Stimulated activated CD8-positive, alpha-beta memory T cell treated with anti-CD3 and anti-CD28 coated beads, Interleukin-4, amount 100 ng/mL, for 24 hours (primary cell): ENCODE measurements around the gene CHD5.
"Not testable (repeated sequence)": the region's sequence is repeated elsewhere in the genome, so short reads cannot be mapped to it uniquely, and the experiment has no call there.

Source experiments
- DNase-seq: peaks from one replicate; pipeline ENCODE4 v3.0.0-alpha.2; 2020; ENCODE audit warnings: low read depth

CHD5 gene

DNA sequence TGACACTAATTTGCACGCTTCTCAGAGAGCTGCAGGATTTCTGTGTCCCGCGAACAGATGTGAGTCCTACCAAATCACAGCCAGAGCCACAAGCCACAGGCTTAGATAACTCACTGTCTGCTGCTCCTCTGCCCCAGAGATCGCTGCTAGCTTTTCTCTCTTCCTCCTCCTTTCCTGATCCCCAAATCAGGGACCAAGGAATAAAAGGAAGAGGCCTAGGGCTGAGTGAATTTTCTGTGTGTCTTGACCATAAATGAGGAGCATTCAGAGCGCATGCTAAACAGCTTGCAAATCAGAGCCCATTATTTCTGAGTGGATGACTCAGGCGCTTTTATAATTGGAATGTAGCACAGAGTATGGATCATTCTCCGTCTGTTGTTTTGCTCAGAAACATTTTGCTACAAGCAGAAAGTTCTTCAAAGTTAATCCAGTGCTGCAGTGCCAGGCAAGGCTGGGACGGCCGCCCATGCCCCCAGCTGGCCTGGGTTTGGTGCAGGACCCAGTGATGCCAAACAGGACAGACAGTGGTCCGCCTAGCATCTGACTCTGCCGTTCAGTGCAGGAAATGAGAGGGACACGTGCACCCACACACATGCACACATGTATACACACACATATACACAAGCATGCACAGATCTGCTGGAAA lies 96.2 kb downstream of the CHD5 start:
- no peak for DNase-seq

GRCh38 chr1:6083385-6083784 lies 96.7 kb downstream of the CHD5 start:
- no peak for DNase-seq

DNA sequence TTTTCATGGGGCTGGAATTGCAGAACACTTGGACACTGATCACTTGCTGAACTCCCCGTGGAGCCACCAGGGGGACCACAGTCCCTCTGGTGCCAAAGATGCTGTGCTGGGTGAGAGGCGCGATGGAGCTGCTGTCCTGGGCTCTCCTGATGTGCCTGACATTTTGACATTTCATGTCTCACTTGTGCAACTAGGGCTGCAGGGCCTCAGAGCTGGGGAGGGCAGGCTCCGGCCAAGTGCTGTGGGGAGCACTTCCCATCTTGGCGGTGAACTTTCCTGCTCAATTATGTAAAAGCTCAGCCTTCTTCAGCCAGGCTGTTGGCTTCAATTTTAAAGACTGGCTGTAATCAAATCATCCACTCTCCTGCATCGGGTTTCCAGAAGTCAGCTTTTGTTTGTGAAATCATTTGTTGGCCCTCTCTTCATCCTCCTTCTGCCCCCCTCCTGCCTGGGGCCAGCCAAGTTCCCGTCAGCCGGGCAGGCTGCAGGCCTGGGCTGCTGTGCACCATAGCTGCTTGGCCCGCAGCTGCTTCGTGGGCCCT lies 97.6 kb downstream of the CHD5 start:
- DNase-seq, result no peak

DNA sequence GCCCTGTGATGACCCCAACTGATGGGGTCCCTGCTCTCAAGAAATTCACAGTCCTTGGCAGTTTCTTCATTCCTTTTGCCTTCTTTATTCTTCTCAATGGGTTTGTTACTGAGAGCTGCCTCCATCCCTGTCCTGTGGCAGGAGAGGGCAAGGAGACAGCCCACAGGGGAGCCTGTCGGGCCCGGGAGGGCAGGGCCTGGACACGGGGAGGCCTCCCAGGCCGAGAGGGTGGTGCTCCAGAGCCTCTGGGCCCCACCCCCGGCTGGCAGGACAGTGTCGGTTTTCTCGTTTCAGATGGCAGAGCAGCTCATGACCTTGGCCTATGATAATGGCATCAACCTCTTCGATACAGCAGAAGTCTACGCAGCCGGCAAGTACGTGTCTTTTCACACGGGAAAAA lies 98.2 kb downstream of the CHD5 start:
- DNase-seq, result no peak

DNA sequence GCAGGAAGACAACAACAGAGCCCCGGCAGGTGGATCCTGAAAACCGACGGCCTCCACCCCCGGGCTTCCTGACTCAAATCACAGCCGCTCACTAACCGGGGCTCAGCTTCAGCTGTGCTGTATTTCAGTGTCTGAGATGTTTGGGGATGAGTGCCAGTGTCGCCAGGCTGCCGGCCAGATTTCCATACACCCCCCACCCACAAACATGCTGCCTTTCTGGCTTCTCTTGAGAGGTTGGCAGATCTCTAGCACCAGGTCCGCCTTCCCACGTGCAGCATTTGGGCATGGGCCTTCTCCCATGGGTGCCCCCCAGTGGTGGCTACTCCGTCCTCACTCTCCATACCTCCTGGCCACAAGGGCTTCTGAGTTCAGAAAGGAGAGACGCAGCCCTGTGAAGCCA lies 99.7 kb downstream of the CHD5 start:
- no peak for DNase-seq

DNA sequence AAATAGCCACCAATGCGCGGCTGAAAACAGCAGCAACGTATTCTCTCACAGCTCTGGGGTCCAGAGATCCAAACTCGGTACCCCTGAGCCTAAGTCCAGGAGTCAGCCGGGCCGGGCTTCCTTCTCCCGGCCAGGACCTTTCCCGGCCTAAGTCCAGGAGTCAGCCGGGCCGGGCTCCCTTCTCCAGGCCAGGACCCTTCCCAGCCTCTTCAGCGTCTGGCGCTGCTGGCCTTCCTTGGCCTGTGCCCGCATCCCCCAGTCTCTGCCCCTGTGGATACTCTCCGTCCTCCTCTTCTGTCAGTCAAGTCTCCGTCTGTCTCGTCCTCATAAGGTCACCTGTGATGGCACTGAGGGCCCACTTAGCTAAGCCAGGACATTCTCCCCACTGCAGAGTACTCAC lies 102.2 kb downstream of the CHD5 start:
- DNase-seq, result no peak

DNA sequence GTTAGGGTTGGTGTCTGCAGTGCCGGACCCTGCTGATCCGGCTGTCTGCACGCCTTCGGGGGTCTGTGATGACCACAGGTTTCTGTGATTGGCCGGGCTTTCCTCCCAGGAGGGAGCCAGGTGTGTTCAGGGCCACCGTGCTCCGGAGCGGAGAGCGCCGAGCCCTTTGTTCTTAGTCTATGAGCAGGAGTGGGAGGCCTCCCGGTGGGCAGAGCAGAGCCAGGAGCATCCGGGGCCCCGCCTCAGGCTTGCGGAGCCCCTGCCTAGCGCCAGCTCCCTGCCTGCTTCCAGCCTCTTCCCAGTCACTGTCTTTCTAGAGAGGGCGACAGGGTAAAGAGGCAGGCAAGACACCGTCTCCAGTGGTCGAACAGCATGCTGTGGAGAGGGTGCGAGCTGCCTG lies 102.6 kb downstream of the CHD5 start:
- DNase-seq, result no peak

GRCh38 chr1:6077061-6077460 lies 103.1 kb downstream of the CHD5 start:
- DNase-seq, result not testable (repeated sequence)

DNA sequence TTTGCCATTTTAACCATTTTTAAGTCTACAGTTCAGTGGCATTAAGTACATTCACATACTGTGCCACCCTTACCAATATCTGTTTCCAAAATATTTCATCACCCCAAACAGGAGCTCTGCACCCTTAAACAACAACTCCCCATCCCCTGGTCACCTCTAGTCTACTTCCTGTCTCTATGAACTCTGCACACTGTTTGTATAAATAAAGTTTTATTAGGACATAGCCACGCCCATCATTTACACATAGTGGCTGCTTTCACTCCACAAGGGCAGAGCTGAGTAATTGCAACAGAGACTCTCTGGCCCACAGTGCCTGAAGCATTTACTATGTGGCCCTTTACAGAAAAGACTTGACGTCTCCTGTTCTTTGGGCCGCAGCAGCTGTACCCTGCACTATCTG lies 104.4 kb downstream of the CHD5 start:
- no peak for DNase-seq

- no peak for DNase-seq
Measured at GRCh38 chr1:6074192-6074901, 105.8 kb downstream of the CHD5 start.

DNA sequence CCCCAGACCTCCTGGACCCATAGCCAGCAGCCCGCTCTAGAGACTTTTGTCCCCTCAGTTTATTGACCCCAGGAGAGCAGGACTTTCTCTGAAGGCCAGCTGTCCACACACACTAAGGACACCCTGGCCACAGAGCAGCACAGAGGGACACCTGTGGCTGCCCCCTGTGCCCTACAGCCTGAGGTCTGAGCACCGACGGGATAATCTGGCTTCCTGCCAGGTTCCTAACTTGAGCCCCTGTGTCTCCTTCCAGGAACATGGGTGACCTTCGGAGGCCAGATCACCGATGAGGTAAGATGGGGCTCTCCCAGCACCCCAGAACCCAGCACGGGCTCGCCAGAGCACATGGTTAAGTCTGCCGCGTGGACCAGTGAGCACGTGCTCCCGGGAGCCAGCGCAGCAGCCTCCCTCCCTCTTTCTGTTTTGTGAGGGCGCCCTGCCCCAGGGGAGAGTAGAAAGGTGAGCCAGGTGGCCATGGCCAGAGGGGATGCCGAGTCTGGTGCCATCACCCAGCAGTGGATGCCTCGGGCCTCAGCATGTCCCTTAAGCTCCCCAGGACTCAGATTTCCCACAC lies 106.6 kb downstream of the CHD5 start:
- no peak for DNase-seq

DNA sequence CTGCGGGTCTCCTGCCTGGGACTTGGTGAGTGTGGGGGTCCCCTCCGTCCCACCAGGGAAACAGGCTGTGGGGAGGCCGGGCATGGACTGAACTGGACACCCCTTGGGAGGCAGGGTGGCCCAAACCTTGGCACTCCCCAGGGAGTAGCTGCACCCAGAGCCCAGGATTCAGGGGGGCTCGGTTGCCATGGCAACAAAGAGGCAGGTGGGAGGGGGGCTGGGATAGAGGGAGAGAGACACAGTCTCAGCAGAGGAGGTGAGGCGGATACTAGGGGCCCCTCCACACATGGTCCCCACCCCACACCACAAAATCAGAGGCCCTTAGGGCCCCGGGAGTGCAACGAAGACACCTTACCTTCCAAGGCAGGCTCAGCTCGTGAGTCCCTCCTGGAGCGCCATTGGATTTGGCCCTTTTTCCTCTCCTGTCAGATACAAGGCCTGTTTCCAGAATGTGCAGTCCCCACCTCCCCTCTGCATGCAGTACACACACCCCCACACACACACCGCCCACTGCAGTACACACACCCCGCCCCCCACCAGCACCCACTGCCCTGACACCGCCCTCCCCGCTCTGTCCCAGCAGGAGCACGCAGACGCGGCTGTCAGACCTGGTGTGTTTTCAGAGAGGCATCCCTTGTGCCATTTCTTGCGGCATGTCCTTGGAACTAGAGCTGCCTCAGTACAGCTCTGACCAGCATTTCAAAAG lies 107.2 kb downstream of the CHD5 start:
- no peak for DNase-seq

GRCh38 chr1:6071219-6071618 lies 108.9 kb downstream of the CHD5 start:
- DNase-seq, result no peak

GRCh38 chr1:6070450-6070974 lies 109.6 kb downstream of the CHD5 start:
- DNase-seq, result no peak

DNA sequence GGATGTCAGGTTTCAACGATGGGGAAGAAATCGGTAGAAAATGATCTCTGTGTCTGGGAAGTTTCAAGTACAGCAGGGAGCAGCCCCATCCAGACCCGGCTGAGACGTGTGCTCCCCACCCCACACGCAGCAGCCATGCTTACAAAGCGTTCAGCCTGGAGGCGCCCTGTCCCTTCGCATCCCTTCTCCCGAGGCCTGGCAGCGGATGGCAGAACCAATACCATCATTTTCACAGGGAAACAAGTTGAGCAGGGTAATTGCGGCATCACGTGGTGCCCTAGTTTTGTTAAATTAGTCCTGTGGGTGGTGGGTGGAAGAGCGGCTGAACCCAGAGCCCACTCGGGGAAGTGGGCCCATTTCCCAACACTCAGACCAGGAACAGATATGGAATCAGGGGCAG lies 110.5 kb downstream of the CHD5 start:
- no peak for DNase-seq

DNA sequence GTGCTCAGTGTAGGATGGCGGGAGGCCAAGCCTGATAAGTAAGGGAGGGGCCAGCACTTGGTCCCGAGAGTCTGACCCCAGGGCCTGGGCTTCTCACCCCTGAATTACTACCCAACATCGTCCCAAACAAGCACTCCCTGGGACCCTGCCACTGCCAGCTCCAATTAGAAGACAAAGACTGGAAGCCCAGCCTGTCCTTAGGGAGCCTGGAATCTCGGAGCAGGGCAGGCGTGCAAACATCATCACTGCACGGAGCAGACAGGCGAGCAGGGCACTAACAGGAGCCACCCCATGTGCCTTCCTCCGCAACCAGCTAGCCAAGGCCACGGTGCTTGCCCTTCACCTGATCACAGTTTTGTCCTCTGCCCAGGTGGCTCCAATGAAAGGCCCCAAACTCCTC lies 111.2 kb downstream of the CHD5 start:
- DNase-seq, result no peak

DNA sequence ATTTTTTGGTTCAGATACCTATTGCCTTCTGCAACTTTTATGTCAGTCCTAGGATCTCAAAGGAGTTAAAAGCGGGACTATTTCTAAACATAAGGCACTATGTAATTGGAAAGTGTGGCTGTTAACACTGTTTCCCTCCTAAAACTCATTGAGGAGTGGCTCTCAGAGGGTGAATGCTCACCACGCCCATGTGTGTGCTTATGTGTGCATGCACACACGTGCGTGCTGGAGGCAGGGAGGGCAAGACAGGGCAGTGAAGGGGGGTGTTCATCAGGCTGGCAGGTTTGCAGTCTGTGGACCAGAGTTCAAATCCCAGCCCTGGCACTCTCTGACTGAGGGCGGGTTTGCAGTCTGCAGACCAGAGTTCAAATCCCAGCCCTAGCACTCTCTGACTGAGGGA lies 112.0 kb downstream of the CHD5 start:
- DNase-seq, result no peak

DNA sequence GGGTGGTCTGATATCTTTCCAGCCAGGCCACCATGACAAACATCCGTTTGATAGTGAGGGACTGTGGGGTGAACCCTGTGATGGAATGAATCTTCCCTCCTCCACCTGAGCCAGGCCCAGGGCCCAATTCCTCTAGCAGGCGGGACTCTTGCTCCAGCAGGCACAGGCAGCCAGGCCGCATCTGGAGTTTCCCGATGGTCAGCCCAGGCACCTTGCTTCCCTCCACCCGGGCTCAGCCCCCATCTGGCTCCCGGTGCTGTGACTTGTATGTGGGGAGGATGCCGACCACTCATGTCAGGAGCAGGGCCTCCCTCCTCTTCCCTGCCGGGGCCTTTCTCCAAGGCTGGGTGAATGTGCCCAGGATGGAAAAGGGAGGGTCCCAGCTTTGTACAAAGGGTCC lies 113.4 kb downstream of the CHD5 start:
- no peak for DNase-seq

GRCh38 chr1:6065093-6065858 lies 114.8 kb downstream of the CHD5 start:
- DNase-seq, result no peak

- not testable (repeated sequence) for DNase-seq
Measured at GRCh38 chr1:6063532-6064053, 116.5 kb downstream of the CHD5 start.

GRCh38 chr1:6062670-6063069 lies 117.5 kb downstream of the CHD5 start:
- DNase-seq, result no peak

DNA sequence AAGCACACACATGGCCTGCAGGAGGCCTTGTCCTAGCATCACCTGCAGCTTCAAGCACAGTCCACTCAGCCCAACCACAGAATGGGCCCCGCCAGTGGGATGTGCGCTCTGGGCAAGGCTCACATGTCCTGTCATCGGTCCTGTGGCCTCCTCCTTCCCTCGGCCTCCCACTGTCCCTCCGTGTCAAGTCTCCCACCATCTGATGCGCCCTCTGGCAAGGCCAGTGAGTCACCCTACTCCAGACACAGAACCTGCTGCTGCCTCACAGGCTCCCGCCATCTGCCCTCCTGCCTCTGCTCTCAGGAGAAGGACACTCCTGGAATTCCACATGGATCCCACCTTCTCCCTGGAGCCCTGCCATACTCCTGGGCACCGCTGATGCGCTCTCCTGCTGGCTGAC lies 120.3 kb downstream of the CHD5 start:
- DNase-seq, result no peak
